ENCODE results near the gene STAU1. TPM values are rescaled to one million over a fixed set of nuclear protein-coding genes. Genes with fewer than 3 reads are reported as not detected.
"Not testable (repeated sequence)": the region's sequence is repeated elsewhere in the genome, so short reads cannot be mapped to it uniquely, and the experiment has no call there.

STAU1 gene
- total RNA-seq, 1 donor from 2014 or later: 39.3 TPM

DNA sequence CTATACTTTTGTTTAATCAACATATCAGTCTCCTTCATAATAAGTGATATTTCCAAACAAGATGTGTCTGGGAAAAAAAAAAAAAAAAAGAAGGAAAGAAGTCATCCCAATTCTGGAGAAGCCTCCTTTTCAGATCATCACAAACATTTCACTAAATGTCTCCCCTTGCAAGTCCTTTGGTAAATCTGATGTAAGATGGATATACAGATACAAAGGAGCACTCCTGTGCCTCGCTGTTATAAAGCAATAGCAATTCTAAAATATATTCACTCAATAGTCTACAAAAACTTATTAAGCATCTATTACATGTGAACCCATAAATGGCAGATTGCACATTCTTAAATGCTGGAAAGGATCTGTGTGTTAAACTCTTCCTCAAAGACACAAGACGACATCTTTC is 17.4 kb downstream of the STAU1 start:
- Mint-ChIP-seq H3K9me3 (no peaks in the 10 kb centered on the region), H3K27ac (no peak overlapping the region), H3K4me1 (peaks cover 46% of the 10 kb centered on the region), H3K27me3 (no peaks in the 10 kb centered on the region), H3K4me3 (no peak overlapping the region), H3K36me3 (ENCODE audit: low read depth) (peaks cover 44% of the 10 kb centered on the region)
- CTCF ChIA-PET: interaction anchor here (1.1 kb wide), 1 partner anchor 45 kb away, joined by 3 read pairs; no protein-coding TSS in a partner anchor
- DNase-seq (no peak), ATAC-seq (ENCODE audit: low read depth) (no peak)
- TF ChIP-seq, protein P1, sequence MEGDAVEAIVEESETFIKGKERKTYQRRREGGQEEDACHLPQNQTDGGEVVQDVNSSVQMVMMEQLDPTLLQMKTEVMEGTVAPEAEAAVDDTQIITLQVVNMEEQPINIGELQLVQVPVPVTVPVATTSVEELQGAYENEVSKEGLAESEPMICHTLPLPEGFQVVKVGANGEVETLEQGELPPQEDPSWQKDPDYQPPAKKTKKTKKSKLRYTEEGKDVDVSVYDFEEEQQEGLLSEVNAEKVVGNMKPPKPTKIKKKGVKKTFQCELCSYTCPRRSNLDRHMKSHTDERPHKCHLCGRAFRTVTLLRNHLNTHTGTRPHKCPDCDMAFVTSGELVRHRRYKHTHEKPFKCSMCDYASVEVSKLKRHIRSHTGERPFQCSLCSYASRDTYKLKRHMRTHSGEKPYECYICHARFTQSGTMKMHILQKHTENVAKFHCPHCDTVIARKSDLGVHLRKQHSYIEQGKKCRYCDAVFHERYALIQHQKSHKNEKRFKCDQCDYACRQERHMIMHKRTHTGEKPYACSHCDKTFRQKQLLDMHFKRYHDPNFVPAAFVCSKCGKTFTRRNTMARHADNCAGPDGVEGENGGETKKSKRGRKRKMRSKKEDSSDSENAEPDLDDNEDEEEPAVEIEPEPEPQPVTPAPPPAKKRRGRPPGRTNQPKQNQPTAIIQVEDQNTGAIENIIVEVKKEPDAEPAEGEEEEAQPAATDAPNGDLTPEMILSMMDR (IDR thresholded peaks at IDR 0.05): no peak
- POLR2A ChIA-PET: no interaction called here
- intact Hi-C loops (cut with micrococcal nuclease): no loop called here

DNA sequence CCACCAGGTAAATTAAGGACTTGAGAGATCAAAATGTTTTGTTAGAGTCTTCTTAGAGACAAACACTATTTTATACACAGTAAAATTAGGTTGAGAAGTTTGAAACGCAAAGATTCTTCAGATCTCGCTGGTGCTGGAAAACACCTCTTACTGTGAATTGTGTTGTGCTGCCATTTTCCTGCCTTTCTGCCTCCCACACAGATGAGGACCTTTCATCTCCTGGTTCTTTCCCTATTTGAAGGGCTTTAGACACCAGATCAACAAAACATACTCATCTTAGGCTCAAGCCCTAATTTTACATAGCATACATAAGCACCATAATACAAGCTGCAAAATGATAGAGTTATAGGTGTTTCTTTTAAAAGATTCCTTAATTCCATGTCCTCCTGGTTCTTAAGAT is 18.6 kb downstream of the STAU1 start:
- CTCF ChIA-PET: interaction anchor here (0.5 to 1.1 kb wide), 2 partner anchors 36 to 47 kb away, joined by 3 read pairs; no protein-coding TSS in a partner anchor
- DNase-seq (no peak), ATAC-seq (ENCODE audit: low read depth) (no peak)
- Mint-ChIP-seq H3K36me3 (ENCODE audit: low read depth) (peaks cover 46% of the 10 kb centered on the region), H3K4me1 (peaks cover 47% of the 10 kb centered on the region), H3K27ac (no peak overlapping the region), H3K9me3 (no peaks in the 10 kb centered on the region), H3K27me3 (no peaks in the 10 kb centered on the region), H3K4me3 (no peak overlapping the region)
- POLR2A ChIA-PET: no interaction called here
- TF ChIP-seq, protein P1 (IDR thresholded peaks at IDR 0.05): no peak
- intact Hi-C loops (cut with micrococcal nuclease): no loop called here

DNA sequence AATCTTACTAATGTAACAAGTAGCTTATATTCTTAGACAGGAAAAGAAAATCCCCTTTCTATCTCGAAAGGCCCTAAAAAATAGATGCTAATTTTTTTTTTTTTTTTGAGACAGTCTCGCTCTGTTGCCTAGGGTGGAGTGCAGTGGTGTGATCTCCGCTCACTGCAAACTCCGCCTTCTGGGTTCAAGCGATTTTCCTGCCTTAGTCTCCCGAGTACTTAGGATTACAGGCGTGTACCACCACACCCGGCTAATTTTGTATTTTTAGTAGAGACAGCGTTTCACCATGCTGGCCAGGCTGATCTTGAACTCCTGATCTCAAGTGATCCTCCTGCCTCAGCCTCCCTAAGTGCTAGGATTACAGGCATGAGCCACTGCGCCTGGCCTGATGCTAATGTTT is 19.3 kb downstream of the STAU1 start:
- H3K4me3 Mint-ChIP-seq; DNase-seq; CTCF ChIA-PET; intact Hi-C loops (cut with micrococcal nuclease); H3K9me3 Mint-ChIP-seq; POLR2A ChIA-PET; H3K27me3 Mint-ChIP-seq: not testable (repeated sequence)
- peak; percentile 37 for ATAC-seq (ENCODE audit: low read depth)
- Mint-ChIP-seq H3K4me1 (peaks cover 47% of the 10 kb centered on the region), H3K27ac (peak overlapping the region; percentile 36), H3K36me3 (ENCODE audit: low read depth) (peaks cover 49% of the 10 kb centered on the region)

DNA sequence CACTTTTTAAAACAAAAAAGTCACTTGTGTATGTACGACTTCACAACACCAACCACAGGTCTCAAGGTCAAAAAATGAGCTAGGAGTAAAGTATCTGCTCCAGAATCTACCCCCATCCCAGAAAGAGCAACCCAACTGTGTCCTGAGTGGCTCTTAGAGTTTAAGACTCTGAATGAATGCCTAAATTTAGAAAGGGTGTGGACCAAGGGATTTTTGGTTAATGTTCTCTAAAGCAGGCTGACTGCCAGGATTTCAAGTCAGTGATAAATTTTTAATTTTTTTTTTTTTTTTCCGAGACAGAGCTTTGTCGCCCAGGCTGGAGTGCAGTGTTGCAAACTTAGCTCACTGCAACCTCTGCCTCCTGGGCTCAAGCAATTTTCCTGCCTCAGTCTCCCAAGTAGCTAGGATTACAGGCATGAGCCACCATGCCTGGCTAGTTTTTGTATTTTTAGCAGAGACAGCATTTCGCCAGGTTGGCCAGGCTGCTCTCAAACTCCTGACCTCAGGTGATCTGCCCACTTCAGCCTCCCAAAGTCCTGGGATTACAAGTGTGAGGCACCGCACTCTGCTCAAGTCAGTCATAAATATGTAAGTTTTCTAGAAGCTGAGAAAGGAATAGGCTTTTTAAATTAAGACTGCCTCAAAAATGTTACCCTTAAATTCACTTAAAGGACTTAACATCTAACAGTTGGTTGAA is 20.2 kb downstream of the STAU1 start:
- ChIA-PET CTCF (no interaction called here), POLR2A (interaction anchor here (1.3 kb wide), 1 partner anchor 13 kb away, joined by 10 read pairs; no protein-coding TSS in a partner anchor)
- H3K36me3 Mint-ChIP-seq (ENCODE audit: low read depth): peaks cover 44% of the 10 kb centered on the region
- H3K9me3 Mint-ChIP-seq: no peaks in the 10 kb centered on the region
- intact Hi-C loops (cut with micrococcal nuclease): no loop called here
- H3K4me1 Mint-ChIP-seq: peaks cover 45% of the 10 kb centered on the region
- H3K4me3 Mint-ChIP-seq: no peak overlapping the region
- H3K27ac Mint-ChIP-seq: peak overlapping the region; percentile 8
- TF ChIP-seq, protein P1 (IDR thresholded peaks at IDR 0.05): no peak
- no peak for DNase-seq
- ATAC-seq (ENCODE audit: low read depth): no peak
- no peaks in the 10 kb centered on the region for H3K27me3 Mint-ChIP-seq

DNA sequence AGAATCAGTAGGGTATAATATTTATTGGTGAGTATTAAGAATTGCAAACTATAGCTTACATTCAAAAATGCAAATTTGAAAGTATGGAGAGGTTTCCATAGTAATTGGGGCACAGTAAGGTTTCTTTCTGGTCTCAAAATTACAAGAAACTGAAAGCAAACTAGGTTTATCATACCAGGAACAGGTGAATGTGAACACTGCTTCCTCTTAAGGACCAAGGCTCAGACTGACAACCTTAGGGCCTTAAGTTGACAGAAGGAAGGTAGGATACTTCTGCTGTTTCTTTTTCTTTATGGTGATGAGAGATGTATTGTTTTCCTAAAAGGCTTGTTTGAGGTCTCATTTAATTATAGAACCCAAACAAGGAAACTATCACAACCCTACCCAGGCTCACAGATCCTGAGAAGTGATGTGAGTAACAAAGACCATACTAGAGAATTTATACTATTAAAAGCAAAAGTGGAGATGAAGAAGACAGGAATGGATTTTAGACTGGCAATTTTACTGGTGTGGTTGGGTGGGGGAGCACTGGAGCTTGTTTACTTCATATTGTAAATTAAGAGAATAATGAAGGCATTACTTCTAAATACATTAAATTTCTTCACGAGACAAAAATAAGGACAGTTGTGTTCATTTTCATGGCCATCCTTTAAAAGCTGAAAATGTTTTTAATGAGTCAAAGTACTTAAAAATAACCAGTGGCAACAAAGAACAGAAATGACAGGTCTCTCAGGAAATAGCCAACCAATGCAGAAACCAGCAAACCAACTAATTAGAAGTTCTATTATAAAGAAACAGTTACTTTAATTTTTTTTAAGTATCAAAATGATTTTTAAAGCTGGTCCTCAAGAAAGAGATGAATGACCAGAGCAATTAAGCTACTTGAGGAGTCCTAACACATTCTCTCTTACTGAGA is 21.3 kb downstream of the STAU1 start:
- Mint-ChIP-seq H3K4me3 (no peak overlapping the region), H3K36me3 (ENCODE audit: low read depth) (peaks cover 38% of the 10 kb centered on the region), H3K27ac (peak overlapping the region; percentile 66), H3K9me3 (no peaks in the 10 kb centered on the region), H3K4me1 (peaks cover 42% of the 10 kb centered on the region), H3K27me3 (no peaks in the 10 kb centered on the region)
- intact Hi-C loops (cut with micrococcal nuclease): no loop called here
- TF ChIP-seq, protein P1 (IDR thresholded peaks at IDR 0.05): no peak
- CTCF ChIA-PET: interaction anchor here (1.5 to 2.3 kb wide), 2 partner anchors 34 to 51 kb away, joined by 3 to 6 read pairs; no protein-coding TSS in a partner anchor
- DNase-seq: no peak
- POLR2A ChIA-PET: interaction anchor here (0.6 to 1.3 kb wide), 3 partner anchors 13 to 110 kb away, joined by 3 to 10 read pairs (median 7); no protein-coding TSS in a partner anchor
- ATAC-seq (ENCODE audit: low read depth): peak; percentile 60
